Suppressor macrophage treated with lipopolysaccharide for 1 hour (primary cell): ENCODE data around the gene GUCY1B1.

Source experiments
- DNase-seq, 3 donors: peaks; one replicate each; pipeline ENCODE4 v3.0.0-alpha.2; 2020 to 2022

GUCY1B1 gene

GRCh38 chr4:155758481-155759371 is at the start of gene GUCY1B1:
Gene GUCY1B1, plus strand, starts transcription at chr4:155759021. Its CDS starts 120 bp downstream, at chr4:155759141.
- DNase-seq: peak; percentile 95 to 96 (median 96)

- no peak for DNase-seq
Observed at GRCh38 chr4:155709918-155710317, 48.9 kb upstream of the GUCY1B1 start.

GRCh38 chr4:155711556-155711955 is 47.3 kb upstream of the GUCY1B1 start:
- DNase-seq: no peak

- DNase-seq: peak in 2 of 3 donors; percentile 15 to 30
Observed at GRCh38 chr4:155712846-155713245, 46.0 kb upstream of the GUCY1B1 start.

- no peak for DNase-seq
Observed at GRCh38 chr4:155713911-155714310, 44.9 kb upstream of the GUCY1B1 start.

GRCh38 chr4:155722336-155722735 is 36.5 kb upstream of the GUCY1B1 start:
- DNase-seq: no peak

GRCh38 chr4:155722816-155723499 is 35.9 kb upstream of the GUCY1B1 start:
- DNase-seq: no peak

- no peak for DNase-seq
Observed at GRCh38 chr4:155724731-155725130, 34.1 kb upstream of the GUCY1B1 start.

GRCh38 chr4:155734065-155734464 is 24.8 kb upstream of the GUCY1B1 start:
- DNase-seq: no peak

GRCh38 chr4:155734951-155735350 is 23.9 kb upstream of the GUCY1B1 start:
- no peak for DNase-seq

GRCh38 chr4:155735496-155735895 is 23.3 kb upstream of the GUCY1B1 start:
- DNase-seq: no peak

GRCh38 chr4:155738548-155738947 is 20.3 kb upstream of the GUCY1B1 start:
- DNase-seq: no peak

GRCh38 chr4:155741546-155741945 is 17.3 kb upstream of the GUCY1B1 start:
- DNase-seq: no peak

- DNase-seq: no peak
Observed at GRCh38 chr4:155742310-155743015, 16.4 kb upstream of the GUCY1B1 start.

GRCh38 chr4:155745984-155746383 is 12.8 kb upstream of the GUCY1B1 start:
- DNase-seq: no peak

GRCh38 chr4:155748039-155748438 is 10.8 kb upstream of the GUCY1B1 start:
- no peak for DNase-seq

- DNase-seq: no peak
Observed at GRCh38 chr4:155749041-155749440, 9.8 kb upstream of the GUCY1B1 start.

- peak in 1 of 3 donors; percentile 27 for DNase-seq
Observed at GRCh38 chr4:155751569-155751968, 7.3 kb upstream of the GUCY1B1 start.

GRCh38 chr4:155757745-155758265 is 1.0 kb upstream of the GUCY1B1 start:
- no peak for DNase-seq

- DNase-seq: peak; percentile 20 to 59 (median 36)
Observed at GRCh38 chr4:155759372-155760252, 791 bp downstream of the GUCY1B1 start.

- no peak for DNase-seq
Observed at GRCh38 chr4:155761047-155761446, 2.2 kb downstream of the GUCY1B1 start.

GRCh38 chr4:155761916-155762315 is 3.1 kb downstream of the GUCY1B1 start:
- no peak for DNase-seq
